GM23338 (cell line): ENCODE results near the gene CSNK2B. TPM values are rescaled to one million over a fixed set of nuclear protein-coding genes. Genes with fewer than 3 reads are reported as not detected.

Source experiments
- ATAC-seq: fragments of 200-7000 bp; cut with Tn5 transposase; 3 replicates; pipeline ENCODE4 v1.9.1; 2020
- DNase-seq: peaks from one replicate; pipeline ENCODE4 v3.0.0-alpha.2; 2015; ENCODE audit warnings: low spot score
- H2AFZ ChIP-seq: fragments of 200-600 bp; sonication (generic); 2 replicates; pipeline ENCODE4 v1.8.0; 2016; ENCODE audit warnings: antibody characterized with exemption, mild to moderate bottlenecking, moderate library complexity
- H3F3A ChIP-seq: fragments of 200-600 bp; sonication (generic); replicated peaks from 2 replicates; pipeline ENCODE4 v1.8.0; 2017; ENCODE audit warnings: antibody characterized with exemption, mixed run types, low read depth
- H3K27ac ChIP-seq: fragments of 200-600 bp; sonication (generic); 2 replicates; pipeline ENCODE4 v1.6.1; 2016; ENCODE audit warnings: low read depth
- H3K27me3 ChIP-seq: fragments of 200-600 bp; sonication (generic); 2 replicates; pipeline ENCODE4 v1.8.0; 2016; ENCODE audit warnings: mild to moderate bottlenecking, mixed run types, moderate library complexity; ENCODE audit not compliant: insufficient read depth
- H3K36me3 ChIP-seq: fragments of 200-600 bp; sonication (generic); 2 replicates; pipeline ENCODE4 v1.8.0; 2016; ENCODE audit warnings: mild to moderate bottlenecking; ENCODE audit not compliant: insufficient read depth
- H3K4me1 ChIP-seq: fragments of 200-600 bp; sonication (generic); 2 replicates; pipeline ENCODE4 v1.8.0; 2016; ENCODE audit warnings: mild to moderate bottlenecking, moderate library complexity; ENCODE audit not compliant: insufficient read depth
- H3K4me2 ChIP-seq: fragments of 200-600 bp; sonication (generic); 2 replicates; pipeline ENCODE4 v1.7.1; 2017; ENCODE audit warnings: mixed run types
- H3K4me3 ChIP-seq: fragments of 200-600 bp; sonication (generic); 2 replicates; pipeline ENCODE4 v1.6.1; 2016; ENCODE audit warnings: mixed run types
- H3K79me2 ChIP-seq: fragments of 200-600 bp; sonication (generic); replicated peaks from 2 replicates; pipeline ENCODE4 v1.8.0; 2017; ENCODE audit warnings: mild to moderate bottlenecking; ENCODE audit not compliant: insufficient read depth
- H3K9me2 ChIP-seq: fragments of 200-600 bp; sonication (generic); 2 replicates; pipeline ENCODE4 v1.8.0; 2017; ENCODE audit not compliant: insufficient read depth
- H4K20me1 ChIP-seq: fragments of 200-600 bp; sonication (generic); replicated peaks from 2 replicates; pipeline ENCODE4 v1.8.0; 2017; ENCODE audit warnings: mild to moderate bottlenecking; ENCODE audit not compliant: insufficient read depth
- H3K27ac Mint-ChIP-seq: 2 replicates; pipeline ENCODE4 v1.8.0; 2020; ENCODE audit warnings: inconsistent platforms, mild to moderate bottlenecking, moderate library complexity, mixed read lengths
- H3K27me3 Mint-ChIP-seq: 3 replicates; pipeline ENCODE4 v1.8.0; 2022; ENCODE audit warnings: low read depth, mild to moderate bottlenecking, moderate library complexity, mixed read lengths, inconsistent platforms; ENCODE audit not compliant: insufficient read depth, poor library complexity
- H3K36me3 Mint-ChIP-seq: 3 replicates; pipeline ENCODE4 v1.8.0; 2021; ENCODE audit warnings: low read depth, mild to moderate bottlenecking, inconsistent platforms, moderate library complexity, mixed read lengths
- H3K4me1 Mint-ChIP-seq: 3 replicates; pipeline ENCODE4 v1.8.0; 2020; ENCODE audit warnings: mild to moderate bottlenecking, inconsistent platforms, mixed read lengths
- H3K4me3 Mint-ChIP-seq: 3 replicates; pipeline ENCODE4 v1.8.0; 2021; ENCODE audit warnings: moderate library complexity, mild to moderate bottlenecking, inconsistent platforms, mixed read lengths
- H3K9me3 Mint-ChIP-seq: 3 replicates; pipeline ENCODE4 v1.8.0; 2020; ENCODE audit warnings: moderate library complexity, mild to moderate bottlenecking, inconsistent platforms, mixed read lengths
- CREB1 ChIP-seq: fragments of 250-450 bp; sonication (Bioruptor Pico); IDR thresholded peaks from 2 replicates; pipeline ENCODE4 v1.5.0; 2020; ENCODE audit warnings: low read depth, mild to moderate bottlenecking, moderate library complexity
- CTCF ChIP-seq, 2 experiments: fragments of 200-600 bp in 1 of 2; sonication (generic) in 1 of 2; conservative IDR thresholded peaks; 2 replicates each; pipeline versions ENCODE4 v1.5.1 to v1.6.1; 2016 to 2017; ENCODE audit warnings: antibody characterized with exemption in 2 of 2, low read depth in 2 of 2, mild to moderate bottlenecking in 2 of 2, moderate library complexity in 1 of 2
- ETS1 ChIP-seq: IDR thresholded peaks from 2 replicates; pipeline ENCODE4 v1.6.1; 2016; ENCODE audit warnings: antibody characterized with exemption
- EZH2 ChIP-seq: fragments of 200-600 bp; sonication (generic); IDR thresholded peaks from one replicate; pipeline ENCODE4 v1.8.0; 2017; ENCODE audit warnings: antibody characterized with exemption, mild to moderate bottlenecking, low read depth; ENCODE audit not compliant: unreplicated experiment
- EZH2phosphoT487 ChIP-seq: fragments of 200-600 bp; sonication (generic); IDR thresholded peaks from one replicate; pipeline ENCODE4 v1.8.1; 2018; ENCODE audit warnings: antibody characterized with exemption; ENCODE audit not compliant: unreplicated experiment
- JUNB ChIP-seq: IDR thresholded peaks from one replicate; pipeline ENCODE4 v1.6.1; 2016; ENCODE audit warnings: antibody characterized with exemption; ENCODE audit not compliant: unreplicated experiment
- NANOG ChIP-seq: IDR thresholded peaks from 2 replicates; pipeline ENCODE4 v1.6.1; 2016; ENCODE audit warnings: antibody characterized with exemption, borderline replicate concordance
- POLR2AphosphoS5 ChIP-seq: IDR thresholded peaks from 2 replicates; pipeline ENCODE4 v1.6.1; 2016; ENCODE audit warnings: antibody characterized with exemption, low read depth
- REST ChIP-seq: IDR thresholded peaks from one replicate; pipeline ENCODE4 v1.6.1; 2018; ENCODE audit warnings: antibody characterized with exemption; ENCODE audit not compliant: unreplicated experiment
- STAT1 ChIP-seq: IDR thresholded peaks from one replicate; pipeline ENCODE4 v1.6.1; 2016; ENCODE audit warnings: antibody characterized with exemption; ENCODE audit not compliant: unreplicated experiment
- ZNF114 ChIP-seq: fragments of 250-450 bp; sonication (Bioruptor Pico); IDR thresholded peaks from 2 replicates; pipeline ENCODE4 v1.5.0; 2020; ENCODE audit warnings: mild to moderate bottlenecking, moderate library complexity
- ZNF331 ChIP-seq: fragments of 250-450 bp; sonication (Bioruptor Pico); IDR thresholded peaks from 2 replicates; pipeline ENCODE4 v1.5.0; 2020; ENCODE audit warnings: low read depth, mild to moderate bottlenecking, moderate library complexity
- ZNF462 ChIP-seq: fragments of 250-450 bp; sonication (Bioruptor Pico); IDR thresholded peaks from 2 replicates; pipeline ENCODE4 v1.5.0; 2020; ENCODE audit warnings: mild to moderate bottlenecking, moderate library complexity
- polyA plus RNA-seq: library from polyadenylated mRNA; unstranded; fragments of >200 nt; fragmentation: Nextera tagmentation; extraction: Ambion mirVana; gene quantifications from 2 replicates; pipeline ENCODE4 v1.2.1, GENCODE V29; 2016
- total RNA-seq: library from RNA; depleted of rRNA; stranded (reverse); fragments of >200 nt; shearing (Covaris generic); gene quantifications from 2 replicates; pipeline ENCODE4 v1.2.3, GENCODE V29; 2014

The CSNK2B gene
- total and polyA plus RNA-seq, 2 experiments from 2014 or later: 260 to 271 TPM

GRCh38 chr6:31642798-31643570, 22.9 kb upstream of the CSNK2B start:
- H2AFZ ChIP-seq: no peak overlapping the region
- peaks cover 32% of the 10 kb centered on the region for H3K36me3 ChIP-seq
- no peak overlapping the region for H3K27ac ChIP-seq
- no peak overlapping the region for H3K4me3 ChIP-seq
- no peak overlapping the region for H3K4me2 ChIP-seq
- H3F3A ChIP-seq: peaks cover 22% of the 10 kb centered on the region
- DNase-seq: no peak
- no peak overlapping the region for H3K4me3 Mint-ChIP-seq
- no peak overlapping the region for H3K27ac Mint-ChIP-seq
- H3K9me3 Mint-ChIP-seq: no peaks in the 10 kb centered on the region
- no peaks in the 10 kb centered on the region for H3K27me3 ChIP-seq
- H3K4me1 Mint-ChIP-seq: no peaks in the 10 kb centered on the region
- peaks cover 82% of the 10 kb centered on the region for H3K36me3 Mint-ChIP-seq
- no peaks in the 10 kb centered on the region for H3K4me1 ChIP-seq
- H3K27me3 Mint-ChIP-seq: peaks cover 4% of the 10 kb centered on the region
- TF ChIP-seq REST: no peak
- TF ChIP-seq NANOG: no peak
- TF ChIP-seq ETS1: no peak
- TF ChIP-seq ZNF331: no peak
- TF ChIP-seq JUNB: no peak
- no peak for TF ChIP-seq POLR2AphosphoS5
- no peak for TF ChIP-seq CTCF (conservative IDR thresholded peaks at IDR 0.05; ENCODE audit: low read depth in 2 of 2)
- TF ChIP-seq EZH2phosphoT487: no peak
- no peak for TF ChIP-seq ZNF462
- no peak for TF ChIP-seq CREB1 (CRISPR knock-in tag)
- TF ChIP-seq EZH2: no peak
- no peak for TF ChIP-seq ZNF114 (CRISPR knock-in tag)
- no peak for TF ChIP-seq STAT1
- H3K79me2 ChIP-seq: no peaks in the 10 kb centered on the region
- no peaks in the 10 kb centered on the region for H3K9me2 ChIP-seq
- H4K20me1 ChIP-seq: peaks cover 9% of the 10 kb centered on the region; the same call in 1 of the 2 replicates
- ATAC-seq: no peak
